PFSK-1 (cell line): ENCODE measurements around the gene PRC1.

ENCODE experiments used
- FOXP2 ChIP-seq: optimal IDR thresholded peaks from 2 replicates; pipeline ENCODE3; 2011; ENCODE audit warnings: borderline replicate concordance, control low read depth, inconsistent platforms; ENCODE audit not compliant: insufficient read depth; ENCODE audit errors: extremely low read length, extremely low read depth
- POLR2AphosphoS5 ChIP-seq: IDR thresholded peaks from 2 replicates; pipeline ENCODE4 v1.6.1; 2012; ENCODE audit warnings: low read depth, mild to moderate bottlenecking, control low read depth, low read length, moderate library complexity
- REST ChIP-seq, 2 experiments: IDR thresholded peaks; 2 replicates each; pipeline versions ENCODE4 v1.6.1 to v1.8.0; 2011 to 2012; ENCODE audit warnings: low read depth in 2 of 2, low read length in 2 of 2, control low read depth in 1 of 2, inconsistent platforms in 1 of 2, mild to moderate bottlenecking in 1 of 2, moderate library complexity in 1 of 2; ENCODE audit not compliant: insufficient read depth in 1 of 2
- SIN3A ChIP-seq: IDR thresholded peaks from 2 replicates; pipeline ENCODE4 v1.6.1; 2012; ENCODE audit warnings: mild to moderate bottlenecking, low read length, moderate library complexity, borderline replicate concordance; ENCODE audit not compliant: insufficient read depth
- TAF1 ChIP-seq: IDR thresholded peaks from 2 replicates; pipeline ENCODE4 v1.6.1; 2012; ENCODE audit warnings: low read length, control low read depth, borderline replicate concordance; ENCODE audit not compliant: insufficient read depth

PRC1 gene

GRCh38 chr15:90970274-90970673 is 24.1 kb downstream of the PRC1 start:
- no peak for TF ChIP-seq REST (IDR thresholded peaks at IDR 0.05; ENCODE audit: insufficient read depth in 1 of 2, low read depth in 2 of 2, low read length in 2 of 2)
- no peak for TF ChIP-seq SIN3A

GRCh38 chr15:90968434-90968833 is 25.9 kb downstream of the PRC1 start:
- TF ChIP-seq SIN3A, result no peak
- no peak for TF ChIP-seq REST (IDR thresholded peaks at IDR 0.05; ENCODE audit: insufficient read depth in 1 of 2, low read depth in 2 of 2, low read length in 2 of 2)
- no peak for TF ChIP-seq POLR2AphosphoS5
- no peak for TF ChIP-seq TAF1
- no peak for TF ChIP-seq FOXP2

DNA sequence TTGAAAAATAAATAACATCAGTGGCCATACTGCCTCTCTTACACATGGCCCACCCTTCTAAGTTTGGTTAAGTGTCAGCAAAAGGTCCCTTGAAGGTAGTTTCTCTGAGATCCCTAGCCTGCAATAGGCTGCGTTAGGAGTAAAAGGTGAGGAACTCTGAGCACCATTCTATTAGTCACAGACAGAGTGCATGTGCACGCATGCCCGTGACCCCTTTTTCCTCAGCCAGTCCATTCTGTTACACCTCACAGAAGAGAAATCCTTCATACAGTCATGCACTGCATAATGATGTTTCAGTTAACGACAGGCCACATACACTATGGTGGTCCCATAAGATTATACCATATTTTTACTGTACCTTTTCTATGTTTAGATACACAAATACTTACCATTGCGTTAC is 27.1 kb downstream of the PRC1 start:
- TF ChIP-seq SIN3A (no peak), REST (IDR thresholded peaks at IDR 0.05; ENCODE audit: insufficient read depth in 1 of 2, low read depth in 2 of 2, low read length in 2 of 2) (no peak), POLR2AphosphoS5 (no peak)

GRCh38 chr15:90966262-90966661 is 28.1 kb downstream of the PRC1 start:
- TF ChIP-seq FOXP2 (no peak), TAF1 (no peak), SIN3A (no peak)

DNA sequence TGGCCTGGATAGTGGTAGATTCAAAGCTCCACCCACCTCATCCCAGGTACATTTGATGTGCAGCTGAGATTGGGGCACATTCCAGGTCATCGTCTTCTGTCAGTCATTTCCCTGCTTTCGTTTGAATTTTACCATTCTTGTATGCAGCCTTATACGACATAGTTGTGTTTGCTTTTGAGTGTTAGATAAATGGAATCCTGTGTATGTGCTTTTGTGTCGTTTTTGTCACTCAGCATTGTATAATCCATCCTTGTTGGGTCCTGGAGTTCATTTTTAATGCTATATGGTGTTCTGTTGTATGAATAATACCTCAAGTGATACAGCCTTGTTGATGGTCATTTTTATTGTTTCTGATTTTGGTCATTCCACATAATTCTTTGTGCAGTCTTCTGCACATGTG is 32.3 kb downstream of the PRC1 start:
- no peak for TF ChIP-seq FOXP2
- TF ChIP-seq POLR2AphosphoS5, result 0 out of 2 replicates have a peak, but pooled peaks have one; percentile 47

DNA sequence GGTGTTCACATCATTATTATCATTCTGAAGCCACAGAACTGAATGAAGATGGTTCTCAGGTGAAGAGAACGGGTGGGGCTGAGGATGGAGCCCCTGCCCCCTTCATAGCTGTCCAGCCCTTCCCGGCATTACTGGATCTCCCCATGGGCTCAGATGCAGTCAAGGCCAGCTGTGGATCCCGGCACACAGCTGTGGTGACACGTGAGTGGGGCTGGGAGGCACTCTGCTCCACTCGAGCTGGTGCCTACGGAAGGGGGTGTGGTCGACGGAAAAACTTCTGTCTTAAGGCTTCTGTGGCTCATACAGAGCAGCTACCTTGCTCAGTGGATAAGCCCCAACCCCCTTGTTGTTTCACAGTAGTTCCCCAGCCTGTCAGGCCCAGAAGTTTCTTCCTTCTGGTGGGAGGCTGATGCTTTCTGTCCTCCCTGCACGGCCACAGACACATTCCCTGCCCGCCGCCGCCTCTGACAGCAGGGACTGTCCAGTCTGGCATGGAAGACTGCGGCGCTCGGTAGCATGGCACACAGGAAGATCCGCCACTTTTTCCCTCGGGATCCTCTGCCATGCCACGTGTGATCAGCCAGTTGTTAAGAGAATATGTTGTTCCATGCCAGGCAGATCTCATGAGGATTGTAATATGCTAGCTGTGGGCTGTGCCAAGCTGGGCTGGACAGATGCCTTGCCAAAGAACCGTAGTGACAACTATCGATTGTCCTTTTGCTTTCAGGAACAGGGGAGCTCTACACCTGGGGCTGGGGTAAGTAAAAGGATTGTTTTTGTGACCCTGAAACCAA is 33.8 kb downstream of the PRC1 start:
- TF ChIP-seq REST (IDR thresholded peaks at IDR 0.05; ENCODE audit: insufficient read depth in 1 of 2, low read depth in 2 of 2, low read length in 2 of 2), result no peak
- TF ChIP-seq FOXP2, result no peak
- no peak for TF ChIP-seq POLR2AphosphoS5
- no peak for TF ChIP-seq SIN3A
- no peak for TF ChIP-seq TAF1
